GM18526 (cell line): Measurements from ENCODE around the gene BRSK2.

Experiments
- POLR2A ChIP-seq: IDR thresholded peaks from 3 replicates; pipeline ENCODE4 v1.6.1; 2011; ENCODE audit not compliant: insufficient read length; ENCODE audit errors: extremely low read depth

Gene BRSK2

DNA sequence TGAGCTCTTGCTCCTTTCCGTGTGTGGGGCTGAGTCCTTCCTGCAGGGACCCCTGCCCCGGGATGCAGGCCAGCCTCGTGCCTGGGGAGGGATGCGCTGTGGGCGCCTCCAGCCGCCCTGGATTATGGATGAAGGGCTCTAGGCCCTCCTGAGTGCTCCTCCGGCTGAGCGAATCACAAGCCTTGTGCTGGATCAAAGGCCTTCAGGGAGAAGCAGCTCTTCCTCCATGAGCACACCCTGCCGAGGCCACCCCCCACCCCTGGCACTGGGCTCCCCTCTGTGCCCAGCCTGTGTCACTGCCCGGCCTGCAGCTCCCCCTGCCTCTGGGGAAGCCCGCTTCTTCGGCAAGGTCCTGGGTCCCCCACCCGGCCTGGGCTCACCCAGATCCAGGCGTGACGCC, 43.8 kb downstream of the BRSK2 start:
- no peak for TF ChIP-seq POLR2A

- TF ChIP-seq POLR2A, result no peak
Observed at GRCh38 chr11:1433977-1434640, 44.4 kb downstream of the BRSK2 start.

DNA sequence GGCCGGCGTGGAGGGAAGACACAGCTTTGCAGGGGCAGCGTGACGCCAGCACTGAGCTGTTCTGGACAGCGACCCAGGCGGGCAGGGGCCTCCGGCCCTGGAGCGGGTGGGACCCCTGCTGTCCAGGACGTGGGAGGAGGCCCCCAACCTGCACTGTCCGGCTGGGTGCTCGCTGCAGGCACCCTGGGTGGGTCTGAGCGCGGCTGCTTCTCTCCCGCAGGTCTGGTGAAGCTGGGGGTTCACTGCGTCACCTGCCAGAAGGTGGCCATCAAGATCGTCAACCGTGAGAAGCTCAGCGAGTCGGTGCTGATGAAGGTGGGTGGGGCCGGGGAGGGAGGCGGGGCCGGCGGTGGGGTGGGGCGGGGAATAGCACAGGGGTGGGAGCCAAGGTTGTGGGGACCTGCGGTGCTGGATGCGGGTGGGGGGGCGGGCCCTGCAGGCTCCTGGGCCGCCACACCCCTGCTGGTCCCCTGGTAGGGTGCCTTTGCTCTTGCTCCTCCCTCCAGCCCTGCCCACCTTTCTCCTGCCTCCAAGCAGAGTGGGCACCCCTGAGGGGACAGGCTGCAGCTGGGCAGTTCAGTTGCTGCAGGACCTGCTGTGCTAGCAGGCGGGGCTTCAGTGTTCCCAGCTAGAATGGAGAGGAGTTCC, 46.2 kb downstream of the BRSK2 start:
- no peak for TF ChIP-seq POLR2A

DNA sequence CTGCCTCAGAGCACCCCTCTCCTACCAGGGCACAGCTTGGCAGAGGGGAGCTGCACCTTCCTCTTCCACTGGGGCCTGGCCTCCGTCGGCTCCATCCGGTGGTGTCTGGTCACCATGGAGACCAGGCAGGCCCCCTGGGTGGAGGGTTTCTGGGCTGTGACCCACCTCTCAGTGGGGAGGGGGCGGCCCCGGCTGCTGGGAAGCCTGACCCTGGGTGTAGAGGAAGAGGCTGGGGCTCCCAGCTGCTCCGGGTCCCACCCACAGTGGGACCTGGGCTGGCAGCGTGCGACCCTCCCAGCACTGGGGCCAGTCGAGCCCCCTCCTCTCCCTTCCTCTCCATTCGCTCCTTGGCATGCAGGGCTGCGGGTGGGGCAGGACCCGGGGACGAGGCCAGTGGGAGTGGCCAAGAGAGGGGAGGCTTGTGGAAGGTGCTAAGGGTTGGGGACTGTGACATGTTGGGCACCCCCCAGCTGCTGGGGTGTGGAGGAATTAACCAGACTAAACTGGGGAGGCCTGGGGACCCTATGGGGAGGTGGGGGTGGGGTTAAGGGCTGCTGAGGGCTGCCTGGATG, 46.8 kb downstream of the BRSK2 start:
- no peak for TF ChIP-seq POLR2A

DNA sequence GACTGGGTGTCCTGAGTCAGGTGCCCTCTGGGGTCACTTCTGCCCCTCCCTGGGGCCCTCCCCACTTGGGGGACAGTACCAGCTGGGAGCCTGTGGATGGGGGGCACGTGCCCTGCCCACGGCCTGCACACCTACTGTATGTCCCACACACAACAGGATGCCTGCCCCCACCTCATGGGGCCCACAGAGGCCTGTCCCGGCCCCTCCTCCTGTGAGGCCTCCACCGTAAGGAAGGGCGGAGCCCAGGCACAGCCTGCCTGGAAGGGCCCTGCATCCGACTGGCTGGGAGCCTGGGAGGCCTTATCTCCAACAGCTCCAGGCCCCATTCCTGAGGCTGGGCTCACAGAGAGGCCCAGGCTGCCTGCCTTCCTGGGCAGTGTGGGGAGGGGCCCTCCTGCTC, 47.8 kb downstream of the BRSK2 start:
- TF ChIP-seq POLR2A, result no peak

- TF ChIP-seq POLR2A, result no peak
Observed at GRCh38 chr11:1438261-1438966, 48.7 kb downstream of the BRSK2 start.

GRCh38 chr11:1438967-1439330, 49.2 kb downstream of the BRSK2 start:
- TF ChIP-seq POLR2A, result no peak

DNA sequence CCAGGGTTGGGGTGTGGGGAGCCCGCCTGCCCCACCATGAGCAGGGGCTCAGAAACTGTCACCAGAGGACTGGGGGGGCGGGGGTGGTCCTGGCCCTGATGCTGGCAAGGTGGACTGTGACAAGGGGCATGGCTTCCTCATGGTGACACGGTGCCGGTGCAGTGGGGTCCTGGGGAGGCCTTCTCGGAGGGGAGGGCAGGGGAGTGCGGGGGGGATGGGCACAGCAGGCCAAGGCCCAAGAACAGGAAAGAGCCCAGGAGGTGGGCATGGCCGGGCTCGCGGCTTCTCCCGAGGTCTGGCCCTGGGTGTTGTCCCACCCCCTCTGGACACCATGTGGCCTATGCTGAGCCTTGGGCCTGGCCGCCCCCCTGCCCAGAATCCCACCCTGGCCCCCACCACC, 49.6 kb downstream of the BRSK2 start:
- TF ChIP-seq POLR2A, result no peak

- no peak for TF ChIP-seq POLR2A
Observed at GRCh38 chr11:1440066-1440465, 50.3 kb downstream of the BRSK2 start.

GRCh38 chr11:1440496-1440895, 50.8 kb downstream of the BRSK2 start:
- no peak for TF ChIP-seq POLR2A

DNA sequence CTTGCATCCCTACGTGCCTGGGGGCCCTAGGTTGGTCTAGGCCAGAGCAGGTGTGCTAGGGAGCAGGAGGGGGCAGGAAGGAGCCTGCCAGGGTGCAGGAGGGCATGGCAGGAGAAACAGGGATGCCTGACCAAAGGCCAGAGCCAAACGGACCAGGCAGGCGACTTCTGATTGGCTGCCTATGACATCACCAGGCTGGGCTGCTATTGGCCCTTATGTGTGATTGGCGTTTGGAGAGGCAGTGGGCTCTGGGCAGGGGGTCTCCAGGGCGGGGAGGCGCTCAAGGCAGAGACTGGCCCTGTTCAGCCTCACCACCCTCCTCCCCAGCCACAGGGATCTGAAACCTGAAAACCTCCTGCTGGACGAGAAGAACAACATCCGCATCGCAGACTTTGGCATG, 52.4 kb downstream of the BRSK2 start:
- no peak for TF ChIP-seq POLR2A

GRCh38 chr11:1442807-1443366, 53.2 kb downstream of the BRSK2 start:
- no peak for TF ChIP-seq POLR2A

DNA sequence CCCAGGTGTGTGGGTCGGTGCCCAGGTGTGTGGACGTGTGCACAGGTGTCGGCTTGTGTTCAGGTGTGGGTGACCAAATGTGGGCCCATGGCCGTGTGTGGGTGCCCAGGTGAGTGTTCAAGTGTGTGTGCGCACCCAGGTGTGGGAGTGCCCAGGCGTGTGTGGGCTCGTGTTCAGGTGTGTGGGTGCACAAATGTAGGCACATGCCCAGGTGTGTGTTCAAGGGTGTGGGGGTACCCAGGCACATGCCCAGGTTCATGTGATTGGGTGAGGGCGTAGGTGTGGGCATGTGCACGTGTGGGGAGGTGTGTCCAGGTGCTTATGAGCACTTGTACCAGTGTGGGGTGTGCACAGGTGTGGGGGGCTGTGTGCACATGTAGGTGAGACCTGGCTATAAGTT, 54.0 kb downstream of the BRSK2 start:
- TF ChIP-seq POLR2A, result no peak

DNA sequence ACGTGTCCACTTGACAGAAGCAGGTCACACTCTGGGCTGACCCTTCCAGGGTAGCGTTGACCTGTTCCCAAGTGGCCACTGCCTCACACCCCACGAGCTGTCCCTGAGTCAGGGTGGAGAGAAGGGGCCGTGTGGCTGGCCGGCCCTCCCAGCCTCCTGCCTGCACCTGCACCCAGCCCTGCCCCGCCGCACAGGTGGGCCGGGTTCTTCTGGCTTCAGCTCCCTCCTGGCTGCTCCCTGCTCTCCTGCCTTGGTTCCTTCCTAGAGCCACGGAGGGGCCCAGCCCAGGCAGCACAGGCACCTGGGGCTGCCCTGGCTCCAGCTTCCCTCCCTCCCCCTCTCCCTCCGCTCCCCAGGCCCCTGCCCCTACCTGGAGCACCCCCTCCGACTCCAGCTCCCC, 54.6 kb downstream of the BRSK2 start:
- TF ChIP-seq POLR2A, result no peak

- TF ChIP-seq POLR2A, result no peak
Observed at GRCh38 chr11:1444823-1445422, 55.2 kb downstream of the BRSK2 start.
